ENCODE measurements around the gene HSD17B4. TPM values are rescaled to one million over a fixed set of nuclear protein-coding genes. Genes with fewer than 3 reads are reported as not detected.

HSD17B4 gene
- total RNA-seq, 2 donors from 2014 or later = 93.7 to 225 TPM

GRCh38 chr5:119570910-119571309 lies 118.6 kb downstream of the HSD17B4 start:
- intact Hi-C loops (cut with DNase I) = no loop called here

GRCh38 chr5:119578937-119579336 lies 126.6 kb downstream of the HSD17B4 start:
- TF ChIP-seq CTCF (IDR thresholded peaks at IDR 0.05) (no peak), POLR2AphosphoS5 (IDR thresholded peaks at IDR 0.05) (no peak), POLR2A (IDR thresholded peaks at IDR 0.05) (no peak)
- Histone ChIP-seq H3K9me3 (no peaks in the 10 kb centered on the region), H3K4me1 (replicated peaks) (no peaks in the 10 kb centered on the region), H3K27me3 (replicated peaks; ENCODE audit: insufficient read depth) (no peaks in the 10 kb centered on the region), H3K27ac (no peak overlapping the region), H3K36me3 (no peaks in the 10 kb centered on the region), H3K4me3 (no peak overlapping the region)
- DNase-seq (ENCODE audit: low spot score) = no peak
- WGBS = 79% methylated on average over 3 of the region's 3 CpGs
- intact Hi-C loops (cut with DNase I) = no loop called here

More at GRCh38 chr5:119570910-119571309, 118.6 kb downstream of the HSD17B4 start:
- TF ChIP-seq POLR2AphosphoS5 (IDR thresholded peaks at IDR 0.05) = no peak
- no peaks in the 10 kb centered on the region for H3K36me3 ChIP-seq
- H3K4me1 ChIP-seq (replicated peaks) = no peaks in the 10 kb centered on the region
- no peak for DNase-seq (ENCODE audit: low spot score)
- no peak overlapping the region for H3K27ac ChIP-seq
- no peaks in the 10 kb centered on the region for H3K9me3 ChIP-seq
- no peaks in the 10 kb centered on the region for H3K27me3 ChIP-seq (replicated peaks; ENCODE audit: insufficient read depth)
- H3K4me3 ChIP-seq = no peak overlapping the region

GRCh38 chr5:119582987-119583386 lies 130.7 kb downstream of the HSD17B4 start:
- H3K36me3 ChIP-seq = no peaks in the 10 kb centered on the region
- no peak overlapping the region for H3K4me3 ChIP-seq
- intact Hi-C loops (cut with DNase I) = no loop called here
- H3K27ac ChIP-seq = no peak overlapping the region
- H3K9me3 ChIP-seq = no peaks in the 10 kb centered on the region
- DNase-seq (ENCODE audit: low spot score) = no peak
- TF ChIP-seq CTCF (IDR thresholded peaks at IDR 0.05) = no peak
- H3K27me3 ChIP-seq (replicated peaks; ENCODE audit: insufficient read depth) = no peaks in the 10 kb centered on the region
- no peaks in the 10 kb centered on the region for H3K4me1 ChIP-seq (replicated peaks)
- WGBS = 80% methylated on average over 1 of the region's 1 CpG

- Histone ChIP-seq H3K4me1 (replicated peaks) (no peaks in the 10 kb centered on the region), H3K36me3 (no peaks in the 10 kb centered on the region), H3K27me3 (replicated peaks; ENCODE audit: insufficient read depth) (no peaks in the 10 kb centered on the region), H3K9me3 (no peaks in the 10 kb centered on the region), H3K4me3 (no peak overlapping the region), H3K27ac (no peak overlapping the region)
- WGBS = 88% methylated on average over 3 of the region's 3 CpGs
- intact Hi-C loops (cut with DNase I) = no loop called here
- TF ChIP-seq POLR2A (IDR thresholded peaks at IDR 0.05) = no peak
- no peak for TF ChIP-seq CTCF (IDR thresholded peaks at IDR 0.05)
- TF ChIP-seq POLR2AphosphoS5 (IDR thresholded peaks at IDR 0.05) = no peak
- DNase-seq (ENCODE audit: low spot score) = no peak
These were observed 131.4 kb downstream of the HSD17B4 start for GRCh38 chr5:119583684-119584083.

Small RNA genes within 50 kb of the gene (small RNA-seq; reads per million reads assigned to genes)
- gene RNA5SP190 = 0.09 to 0.60 reads per million in 2 donors

Other genes starting within 250 kb of the HSD17B4 start
- gene TNFAIP8, start 96.5 kb upstream of the HSD17B4 start, total RNA-seq = 10 to 100 TPM; 21.6 to 40.0 TPM
- gene FAM170A, start 177.1 kb downstream of the HSD17B4 start, total RNA-seq = 1 to 10 TPM in 1 of 2 donors, not detected in 1; 1.1 TPM